Measurements from ENCODE around the gene TLE1.

- TF ChIP-seq CTCF (IDR thresholded peaks at IDR 0.05) (no peak), POLR2AphosphoS5 (IDR thresholded peaks at IDR 0.05; ENCODE audit: insufficient read depth in 1 of 2, low read depth in 1 of 2) (no peak), POLR2A (IDR thresholded peaks at IDR 0.05) (no peak)
Measured at GRCh38 chr9:81595887-81596543, 93.3 kb downstream of the TLE1 start.
